ENCODE measurements around the gene TSSK3. TPM values are rescaled to one million over a fixed set of nuclear protein-coding genes. Genes with fewer than 3 reads are reported as not detected.
A peak's percentile ranks its signal among the peaks of the same experiment; 100 is the strongest.

TSSK3 gene
- total and polyA plus RNA-seq, 9 of the 15 experiments (the other 6 are each of a cell fraction or from before 2014, with no cell fraction given) = 0.27 to 2.8 (median 1.9) TPM

DNA sequence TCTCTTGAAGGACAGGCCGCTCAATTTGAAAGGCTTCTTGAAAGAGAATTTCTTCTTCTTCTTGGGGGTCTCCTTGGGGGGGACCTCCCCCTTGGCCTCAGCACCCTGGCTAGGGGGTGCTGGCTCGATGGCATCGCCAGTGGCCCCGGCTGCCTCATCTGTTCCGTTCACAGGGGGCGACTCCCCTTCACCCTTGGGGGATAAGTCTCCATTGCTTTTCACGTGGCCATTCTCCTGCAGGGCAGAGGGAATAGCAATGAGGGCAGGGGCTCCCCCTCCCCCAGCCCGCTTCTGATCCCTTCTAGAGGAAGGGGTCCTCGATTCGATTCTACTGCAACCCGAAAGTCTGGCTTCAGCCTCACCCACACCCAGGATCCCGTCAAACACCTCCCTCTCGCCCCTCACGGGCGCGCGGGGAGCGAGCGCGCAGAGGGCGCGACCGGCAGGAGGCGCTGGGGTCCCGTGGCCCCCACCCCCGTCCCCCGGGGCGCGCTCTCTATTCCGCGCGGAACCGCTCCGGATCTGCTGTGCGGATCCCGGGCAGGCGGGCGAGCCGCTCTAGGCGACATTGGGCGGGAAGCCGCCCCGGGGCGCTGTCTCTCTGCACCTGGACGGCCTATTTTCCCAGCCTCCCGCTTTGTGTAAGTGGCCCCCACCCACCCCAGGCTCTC lies 27.3 kb upstream of the TSSK3 start (continued):
- TF ChIP-seq, protein P1, sequence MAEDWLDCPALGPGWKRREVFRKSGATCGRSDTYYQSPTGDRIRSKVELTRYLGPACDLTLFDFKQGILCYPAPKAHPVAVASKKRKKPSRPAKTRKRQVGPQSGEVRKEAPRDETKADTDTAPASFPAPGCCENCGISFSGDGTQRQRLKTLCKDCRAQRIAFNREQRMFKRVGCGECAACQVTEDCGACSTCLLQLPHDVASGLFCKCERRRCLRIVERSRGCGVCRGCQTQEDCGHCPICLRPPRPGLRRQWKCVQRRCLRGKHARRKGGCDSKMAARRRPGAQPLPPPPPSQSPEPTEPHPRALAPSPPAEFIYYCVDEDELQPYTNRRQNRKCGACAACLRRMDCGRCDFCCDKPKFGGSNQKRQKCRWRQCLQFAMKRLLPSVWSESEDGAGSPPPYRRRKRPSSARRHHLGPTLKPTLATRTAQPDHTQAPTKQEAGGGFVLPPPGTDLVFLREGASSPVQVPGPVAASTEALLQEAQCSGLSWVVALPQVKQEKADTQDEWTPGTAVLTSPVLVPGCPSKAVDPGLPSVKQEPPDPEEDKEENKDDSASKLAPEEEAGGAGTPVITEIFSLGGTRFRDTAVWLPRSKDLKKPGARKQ (CRISPR knock-in tag; IDR thresholded peaks at IDR 0.05) = no peak
- no peak for TF ChIP-seq PHF8 (IDR thresholded peaks at IDR 0.05; ENCODE audit: borderline replicate concordance, low read length)
- no peak for TF ChIP-seq ZNF551 (CRISPR knock-in tag; IDR thresholded peaks at IDR 0.05)
- no peak for TF ChIP-seq PTTG1 (tag; IDR thresholded peaks at IDR 0.05; ENCODE audit: low read depth)
- TF ChIP-seq SIN3A (IDR thresholded peaks at IDR 0.05; ENCODE audit: borderline replicate concordance in 2 of 2, control insufficient read depth in 1 of 2, low read depth in 2 of 2, low read length in 2 of 2) = peak; percentile 71 to 86; a peak in 2 of 4 replicates
- TF ChIP-seq MTA2 (IDR thresholded peaks at IDR 0.05; ENCODE audit: low read depth) = no peak; the same call in 1 of the 2 replicates
- no peak for TF ChIP-seq SMAD3 (CRISPR knock-in tag; conservative IDR thresholded peaks at IDR 0.05)
- TF ChIP-seq KLF16 (IDR thresholded peaks at IDR 0.05) = peak; percentile 41; the same call in 1 of the 2 replicates
- TF ChIP-seq, protein P2, sequence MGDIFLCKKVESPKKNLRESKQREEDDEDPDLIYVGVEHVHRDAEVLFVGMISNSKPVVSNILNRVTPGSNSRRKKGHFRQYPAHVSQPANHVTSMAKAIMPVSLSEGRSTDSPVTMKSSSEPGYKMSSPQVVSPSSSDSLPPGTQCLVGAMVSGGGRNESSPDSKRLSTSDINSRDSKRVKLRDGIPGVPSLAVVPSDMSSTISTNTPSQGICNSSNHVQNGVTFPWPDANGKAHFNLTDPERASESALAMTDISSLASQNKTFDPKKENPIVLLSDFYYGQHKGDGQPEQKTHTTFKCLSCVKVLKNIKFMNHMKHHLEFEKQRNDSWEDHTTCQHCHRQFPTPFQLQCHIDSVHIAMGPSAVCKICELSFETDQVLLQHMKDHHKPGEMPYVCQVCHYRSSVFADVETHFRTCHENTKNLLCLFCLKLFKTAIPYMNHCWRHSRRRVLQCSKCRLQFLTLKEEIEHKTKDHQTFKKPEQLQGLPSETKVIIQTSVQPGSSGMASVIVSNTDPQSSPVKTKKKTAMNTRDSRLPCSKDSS (IDR thresholded peaks at IDR 0.05; ENCODE audit: low read depth, partially characterized antibody) = no peak
- no peak for TF ChIP-seq XRCC5 (IDR thresholded peaks at IDR 0.05; ENCODE audit: low read depth, low read length)
- TF ChIP-seq RB1 (IDR thresholded peaks at IDR 0.05; ENCODE audit: low read depth) = peak; percentile 98
- TF ChIP-seq NR4A1 (CRISPR knock-in tag; IDR thresholded peaks at IDR 0.05) = no peak
- no peak for TF ChIP-seq NR4A1 (tag; IDR thresholded peaks at IDR 0.05)
- TF ChIP-seq, protein P3, sequence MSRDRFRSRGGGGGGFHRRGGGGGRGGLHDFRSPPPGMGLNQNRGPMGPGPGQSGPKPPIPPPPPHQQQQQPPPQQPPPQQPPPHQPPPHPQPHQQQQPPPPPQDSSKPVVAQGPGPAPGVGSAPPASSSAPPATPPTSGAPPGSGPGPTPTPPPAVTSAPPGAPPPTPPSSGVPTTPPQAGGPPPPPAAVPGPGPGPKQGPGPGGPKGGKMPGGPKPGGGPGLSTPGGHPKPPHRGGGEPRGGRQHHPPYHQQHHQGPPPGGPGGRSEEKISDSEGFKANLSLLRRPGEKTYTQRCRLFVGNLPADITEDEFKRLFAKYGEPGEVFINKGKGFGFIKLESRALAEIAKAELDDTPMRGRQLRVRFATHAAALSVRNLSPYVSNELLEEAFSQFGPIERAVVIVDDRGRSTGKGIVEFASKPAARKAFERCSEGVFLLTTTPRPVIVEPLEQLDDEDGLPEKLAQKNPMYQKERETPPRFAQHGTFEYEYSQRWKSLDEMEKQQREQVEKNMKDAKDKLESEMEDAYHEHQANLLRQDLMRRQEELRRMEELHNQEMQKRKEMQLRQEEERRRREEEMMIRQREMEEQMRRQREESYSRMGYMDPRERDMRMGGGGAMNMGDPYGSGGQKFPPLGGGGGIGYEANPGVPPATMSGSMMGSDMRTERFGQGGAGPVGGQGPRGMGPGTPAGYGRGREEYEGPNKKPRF (IDR thresholded peaks at IDR 0.05; ENCODE audit: low read depth, low read length) = no peak
- TF ChIP-seq, protein P4, sequence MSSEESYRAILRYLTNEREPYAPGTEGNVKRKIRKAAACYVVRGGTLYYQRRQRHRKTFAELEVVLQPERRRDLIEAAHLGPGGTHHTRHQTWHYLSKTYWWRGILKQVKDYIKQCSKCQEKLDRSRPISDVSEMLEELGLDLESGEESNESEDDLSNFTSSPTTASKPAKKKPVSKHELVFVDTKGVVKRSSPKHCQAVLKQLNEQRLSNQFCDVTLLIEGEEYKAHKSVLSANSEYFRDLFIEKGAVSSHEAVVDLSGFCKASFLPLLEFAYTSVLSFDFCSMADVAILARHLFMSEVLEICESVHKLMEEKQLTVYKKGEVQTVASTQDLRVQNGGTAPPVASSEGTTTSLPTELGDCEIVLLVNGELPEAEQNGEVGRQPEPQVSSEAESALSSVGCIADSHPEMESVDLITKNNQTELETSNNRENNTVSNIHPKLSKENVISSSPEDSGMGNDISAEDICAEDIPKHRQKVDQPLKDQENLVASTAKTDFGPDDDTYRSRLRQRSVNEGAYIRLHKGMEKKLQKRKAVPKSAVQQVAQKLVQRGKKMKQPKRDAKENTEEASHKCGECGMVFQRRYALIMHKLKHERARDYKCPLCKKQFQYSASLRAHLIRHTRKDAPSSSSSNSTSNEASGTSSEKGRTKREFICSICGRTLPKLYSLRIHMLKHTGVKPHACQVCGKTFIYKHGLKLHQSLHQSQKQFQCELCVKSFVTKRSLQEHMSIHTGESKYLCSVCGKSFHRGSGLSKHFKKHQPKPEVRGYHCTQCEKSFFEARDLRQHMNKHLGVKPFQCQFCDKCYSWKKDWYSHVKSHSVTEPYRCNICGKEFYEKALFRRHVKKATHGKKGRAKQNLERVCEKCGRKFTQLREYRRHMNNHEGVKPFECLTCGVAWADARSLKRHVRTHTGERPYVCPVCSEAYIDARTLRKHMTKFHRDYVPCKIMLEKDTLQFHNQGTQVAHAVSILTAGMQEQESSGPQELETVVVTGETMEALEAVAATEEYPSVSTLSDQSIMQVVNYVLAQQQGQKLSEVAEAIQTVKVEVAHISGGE (CRISPR knock-in tag; IDR thresholded peaks at IDR 0.05) = peak in 1 of 3 experiments; percentile 40; a peak in 1 of 6 replicates
- no peak for TF ChIP-seq FOXM1 (IDR thresholded peaks at IDR 0.05; ENCODE audit: low read depth)
- no peak for TF ChIP-seq FOXM1 (CRISPR knock-in tag; IDR thresholded peaks at IDR 0.05; ENCODE audit: low read depth)
